NOMO-1 treated with DMSO at 0.1 percent for 48 hours (cell line): ENCODE results near the gene SVOPL.
"Not testable (repeated sequence)": the region's sequence is repeated elsewhere in the genome, so short reads cannot be mapped to it uniquely, and the experiment has no call there.

Experiments used
- DNase-seq: peaks from one replicate; lab custom pipeline; 2025; ENCODE audit not compliant: unreplicated experiment; lab: John Stamatoyannopoulos, UW

Gene SVOPL

GRCh38 chr7:138705167-138705566 is 4.0 kb upstream of the SVOPL start:
- DNase-seq, result no peak

- no peak for DNase-seq
Measured at GRCh38 chr7:138701537-138701923, 368 bp upstream of the SVOPL start.

- no peak for DNase-seq
Measured at GRCh38 chr7:138699661-138700060, 1.5 kb downstream of the SVOPL start.

GRCh38 chr7:138698281-138698680 is 2.9 kb downstream of the SVOPL start:
- no peak for DNase-seq

GRCh38 chr7:138697535-138698182 is 3.5 kb downstream of the SVOPL start:
- no peak for DNase-seq

- not testable (repeated sequence) for DNase-seq
Measured at GRCh38 chr7:138695776-138696175, 5.4 kb downstream of the SVOPL start.

GRCh38 chr7:138695106-138695505 is 6.1 kb downstream of the SVOPL start:
- DNase-seq, result no peak

GRCh38 chr7:138691178-138691577 is 10.0 kb downstream of the SVOPL start:
- no peak for DNase-seq

- DNase-seq, result no peak
Measured at GRCh38 chr7:138690495-138690894, 10.7 kb downstream of the SVOPL start.

- not testable (repeated sequence) for DNase-seq
Measured at GRCh38 chr7:138688037-138688436, 13.1 kb downstream of the SVOPL start.

- no peak for DNase-seq
Measured at GRCh38 chr7:138684340-138684739, 16.8 kb downstream of the SVOPL start.

- DNase-seq, result no peak
Measured at GRCh38 chr7:138679793-138680192, 21.4 kb downstream of the SVOPL start.

GRCh38 chr7:138670594-138670993 is 30.6 kb downstream of the SVOPL start:
- no peak for DNase-seq

- no peak for DNase-seq
Measured at GRCh38 chr7:138669364-138669763, 31.8 kb downstream of the SVOPL start.

- DNase-seq, result no peak
Measured at GRCh38 chr7:138668946-138669345, 32.2 kb downstream of the SVOPL start.

- DNase-seq, result no peak
Measured at GRCh38 chr7:138668229-138668596, 32.9 kb downstream of the SVOPL start.

- no peak for DNase-seq
Measured at GRCh38 chr7:138667535-138668228, 33.5 kb downstream of the SVOPL start.

GRCh38 chr7:138666385-138666784 is 34.8 kb downstream of the SVOPL start:
- DNase-seq, result no peak

GRCh38 chr7:138665669-138666140 is 35.5 kb downstream of the SVOPL start:
- no peak for DNase-seq

GRCh38 chr7:138665249-138665648 is 35.9 kb downstream of the SVOPL start:
- no peak for DNase-seq

GRCh38 chr7:138663725-138664710 is 37.1 kb downstream of the SVOPL start:
- peak; percentile 0 for DNase-seq

- no peak for DNase-seq
Measured at GRCh38 chr7:138662991-138663320, 38.2 kb downstream of the SVOPL start.
